Breast epithelium (tissue), 4 donors: ENCODE measurements around the gene GLDC. TPM values are rescaled to one million over a fixed set of nuclear protein-coding genes. Genes with fewer than 3 reads are reported as not detected.

Source experiments
- DNase-seq, 2 donors: peaks; one replicate each; pipeline ENCODE4 v3.0.0-alpha.2; 2019; ENCODE audit warnings: low spot score in 2 of 2
- H3K27ac ChIP-seq, 2 donors: fragments of 200-600 bp; sonication (generic) in 1 of 2; one replicate each; pipeline ENCODE4 v1.5.1; 2016 to 2019; ENCODE audit warnings: mild to moderate bottlenecking in 1 of 2
- H3K27me3 ChIP-seq, 2 donors: fragments of 200-600 bp; sonication (generic) in 1 of 2; one replicate each; pipeline versions ENCODE4 v1.5.1 to v1.6.0; 2017 to 2019; ENCODE audit warnings: control low read depth in 1 of 2, mild to moderate bottlenecking in 1 of 2
- H3K36me3 ChIP-seq: fragments of 200-600 bp; one replicate; pipeline ENCODE4 v1.5.1; 2019
- H3K4me1 ChIP-seq, 2 donors: fragments of 200-600 bp; sonication (generic); one replicate each; pipeline ENCODE4 v1.5.1; 2016 to 2019; ENCODE audit warnings: control low read depth in 1 of 2
- H3K4me3 ChIP-seq, 3 donors: fragments of 200-600 bp; sonication (generic); 1 replicate in 2 of 3; 2 replicates in 1 of 3; pipeline ENCODE4 v1.5.1; 2016 to 2019; ENCODE audit warnings: mild to moderate bottlenecking in 3 of 3, moderate library complexity in 2 of 3
- H3K9me3 ChIP-seq, 2 donors: fragments of 200-600 bp; sonication (generic) in 1 of 2; one replicate each; pipeline ENCODE4 v1.5.1; 2016 to 2019; ENCODE audit warnings: control low read depth in 1 of 2
- POLR2A ChIP-seq: fragments of 450-650 bp; IDR thresholded peaks from one replicate; pipeline ENCODE4 v1.6.1; 2016; ENCODE audit warnings: antibody characterized with exemption, mild to moderate bottlenecking, moderate library complexity
- POLR2AphosphoS5 ChIP-seq, 3 donors: sonication (generic); formaldehyde crosslinking; IDR thresholded peaks; one replicate each; pipeline ENCODE4 v1.6.1; 2017; ENCODE audit warnings: antibody characterized with exemption in 3 of 3
- intact Hi-C: fragments of 100-400 bp; cut with DNase I; formaldehyde crosslinking; loops from one replicate; pipeline ENCODE4 v1.15.1; 2023; ENCODE audit warnings: low total_unique reads
- total RNA-seq, 3 donors: library from RNA; depleted of rRNA; stranded (reverse); fragments of >200 nt; gene quantifications; one replicate each; pipeline ENCODE4 v1.1.0, GENCODE V29; 2016
- TF ChIP-seq, protein P1 (sequence below), 3 donors: fragments of 450-650 bp; IDR thresholded peaks; one replicate each; pipeline ENCODE4 v1.5.1; 2016 to 2017; ENCODE audit warnings: antibody characterized with exemption in 3 of 3, mild to moderate bottlenecking in 3 of 3, moderate library complexity in 3 of 3

The GLDC gene
- total RNA-seq, 3 donors from 2014 or later, result 0.16 to 2.6 (median 0.66) TPM

DNA sequence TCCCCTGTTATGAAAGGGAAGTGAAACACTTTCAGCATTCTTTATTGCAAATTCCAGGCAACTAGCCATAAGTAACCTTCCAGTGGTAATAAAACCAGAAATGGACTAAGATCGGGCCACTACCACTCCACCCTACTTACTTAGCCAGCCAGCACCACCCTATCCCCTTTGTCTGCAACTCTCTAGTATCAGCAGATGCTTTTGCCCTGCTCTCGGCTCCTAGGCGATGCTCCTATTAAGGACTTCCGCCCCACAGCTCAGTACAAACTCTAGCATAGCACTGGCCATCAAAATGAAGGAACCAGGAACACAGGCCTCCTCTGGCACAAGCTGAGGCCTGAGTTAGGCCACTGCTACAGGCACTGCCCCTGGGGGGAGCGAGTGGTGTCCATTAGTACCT is 81.2 kb downstream of the GLDC start:
- DNase-seq, result no peak
- Histone ChIP-seq H3K4me1 (no peaks in the 10 kb centered on the region), H3K9me3 (no peaks in the 10 kb centered on the region), H3K4me3 (no peak overlapping the region), H3K36me3 (no peaks in the 10 kb centered on the region), H3K27ac (peak overlapping the region in 1 of 2 donors; percentile 12), H3K27me3 (no peaks in the 10 kb centered on the region)
- intact Hi-C loops, result no loop called here
- TF ChIP-seq, protein P1, sequence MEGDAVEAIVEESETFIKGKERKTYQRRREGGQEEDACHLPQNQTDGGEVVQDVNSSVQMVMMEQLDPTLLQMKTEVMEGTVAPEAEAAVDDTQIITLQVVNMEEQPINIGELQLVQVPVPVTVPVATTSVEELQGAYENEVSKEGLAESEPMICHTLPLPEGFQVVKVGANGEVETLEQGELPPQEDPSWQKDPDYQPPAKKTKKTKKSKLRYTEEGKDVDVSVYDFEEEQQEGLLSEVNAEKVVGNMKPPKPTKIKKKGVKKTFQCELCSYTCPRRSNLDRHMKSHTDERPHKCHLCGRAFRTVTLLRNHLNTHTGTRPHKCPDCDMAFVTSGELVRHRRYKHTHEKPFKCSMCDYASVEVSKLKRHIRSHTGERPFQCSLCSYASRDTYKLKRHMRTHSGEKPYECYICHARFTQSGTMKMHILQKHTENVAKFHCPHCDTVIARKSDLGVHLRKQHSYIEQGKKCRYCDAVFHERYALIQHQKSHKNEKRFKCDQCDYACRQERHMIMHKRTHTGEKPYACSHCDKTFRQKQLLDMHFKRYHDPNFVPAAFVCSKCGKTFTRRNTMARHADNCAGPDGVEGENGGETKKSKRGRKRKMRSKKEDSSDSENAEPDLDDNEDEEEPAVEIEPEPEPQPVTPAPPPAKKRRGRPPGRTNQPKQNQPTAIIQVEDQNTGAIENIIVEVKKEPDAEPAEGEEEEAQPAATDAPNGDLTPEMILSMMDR (IDR thresholded peaks at IDR 0.05), result no peak
- TF ChIP-seq POLR2AphosphoS5 (IDR thresholded peaks at IDR 0.05), result no peak
- TF ChIP-seq POLR2A, result no peak

DNA sequence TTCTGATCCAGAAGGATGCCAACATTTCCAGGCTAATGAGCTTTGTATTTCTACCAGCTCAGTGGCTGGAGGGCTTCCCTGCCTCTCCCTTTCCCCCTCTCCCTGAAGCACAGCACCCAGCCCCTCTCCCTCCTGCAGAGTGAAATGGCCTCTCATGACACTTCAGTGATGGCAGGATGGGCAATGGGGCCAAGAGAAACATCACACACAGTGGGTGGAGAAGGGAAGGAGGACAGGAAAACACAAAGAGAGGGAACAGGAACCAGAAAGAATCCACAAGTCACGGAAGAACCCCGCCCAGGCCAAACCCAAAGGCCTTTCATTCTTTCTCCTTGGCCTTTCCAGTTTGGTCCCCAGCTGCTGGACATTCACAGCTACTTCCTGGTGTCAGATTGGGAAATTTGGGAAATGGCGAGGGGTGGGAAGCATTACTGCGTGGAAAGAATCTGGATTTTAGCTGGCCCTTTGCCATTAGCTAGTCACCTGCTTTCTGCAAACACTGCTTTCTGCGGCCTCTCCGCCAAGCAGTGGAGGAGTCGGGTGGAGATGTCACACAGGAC is 82.6 kb downstream of the GLDC start:
- H3K4me3 ChIP-seq, result no peak overlapping the region
- H3K4me1 ChIP-seq, result no peaks in the 10 kb centered on the region
- TF ChIP-seq POLR2AphosphoS5 (IDR thresholded peaks at IDR 0.05), result peak in 1 of 3 donors; percentile 17
- TF ChIP-seq, protein P1 (IDR thresholded peaks at IDR 0.05), result no peak
- no peak for TF ChIP-seq POLR2A
- H3K27me3 ChIP-seq, result no peaks in the 10 kb centered on the region
- H3K9me3 ChIP-seq, result no peaks in the 10 kb centered on the region
- H3K36me3 ChIP-seq, result no peaks in the 10 kb centered on the region
- no peak overlapping the region for H3K27ac ChIP-seq
- no peak for DNase-seq
- intact Hi-C loops, result no loop called here

DNA sequence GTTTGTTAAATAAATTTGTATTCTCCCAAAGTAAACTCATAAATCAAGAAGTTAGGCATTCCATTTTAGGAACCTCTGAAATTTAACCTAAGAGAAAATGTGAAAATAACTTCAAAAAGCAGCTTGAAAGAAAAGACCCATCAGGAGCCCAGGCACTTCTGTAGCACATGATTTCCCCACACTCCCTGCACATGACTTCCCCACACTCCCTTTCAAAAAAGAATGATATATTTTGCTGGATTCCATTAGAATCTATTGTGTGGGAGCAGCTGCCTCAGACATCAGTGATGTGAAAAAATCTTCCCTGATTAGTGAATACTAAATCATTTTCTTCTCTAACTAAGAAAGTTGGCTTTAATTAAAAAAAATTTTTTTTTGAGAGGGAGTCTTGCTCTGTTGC is 83.3 kb downstream of the GLDC start:
- no peaks in the 10 kb centered on the region for H3K36me3 ChIP-seq
- no peak overlapping the region for H3K4me3 ChIP-seq
- no peaks in the 10 kb centered on the region for H3K9me3 ChIP-seq
- H3K27me3 ChIP-seq, result no peaks in the 10 kb centered on the region
- H3K27ac ChIP-seq, result no peak overlapping the region
- no peak for DNase-seq
- no peaks in the 10 kb centered on the region for H3K4me1 ChIP-seq
- intact Hi-C loops, result no loop called here
- no peak for TF ChIP-seq POLR2AphosphoS5 (IDR thresholded peaks at IDR 0.05)
- TF ChIP-seq, protein P1 (IDR thresholded peaks at IDR 0.05), result no peak
- no peak for TF ChIP-seq POLR2A

DNA sequence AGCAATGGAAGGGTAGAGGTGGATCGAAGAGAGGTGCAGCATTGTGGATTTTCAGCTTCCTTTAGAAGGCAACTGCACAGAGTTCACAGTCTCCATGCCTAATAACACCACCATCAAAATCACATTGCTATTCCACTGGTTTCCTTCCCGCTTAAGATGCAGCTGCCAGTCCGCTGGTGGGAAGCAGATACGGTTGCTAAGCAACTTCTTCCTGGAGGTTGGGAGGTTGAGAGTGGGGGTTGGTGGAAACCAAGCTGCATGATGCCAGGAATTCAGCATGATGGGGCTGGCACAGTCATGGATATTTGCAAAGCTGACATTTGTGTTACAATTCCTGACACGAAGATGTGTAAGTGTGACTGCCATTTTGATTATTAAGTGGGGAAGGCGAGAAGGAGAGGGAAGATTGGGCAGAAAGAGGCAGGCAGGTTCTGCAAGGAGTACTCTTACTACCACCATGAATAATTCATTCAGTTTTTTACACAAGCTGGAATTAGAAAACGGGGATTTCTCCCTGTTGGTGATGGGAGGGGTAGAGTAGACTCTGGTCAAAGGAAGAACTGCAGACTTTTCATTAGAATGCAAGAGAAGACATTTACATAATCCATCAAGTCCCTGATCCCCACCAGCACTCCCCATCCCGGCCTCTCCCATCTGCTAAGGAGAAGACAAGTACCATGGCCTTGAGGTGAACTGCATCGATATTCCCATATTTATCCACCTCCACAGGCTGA is 87.5 kb downstream of the GLDC start:
- Histone ChIP-seq H3K4me3 (no peak overlapping the region), H3K27me3 (no peaks in the 10 kb centered on the region), H3K27ac (no peak overlapping the region), H3K36me3 (no peaks in the 10 kb centered on the region), H3K4me1 (no peaks in the 10 kb centered on the region), H3K9me3 (no peaks in the 10 kb centered on the region)
- DNase-seq, result no peak
- TF ChIP-seq POLR2AphosphoS5 (IDR thresholded peaks at IDR 0.05) (no peak), POLR2A (no peak)
- TF ChIP-seq, protein P1 (IDR thresholded peaks at IDR 0.05), result no peak
- intact Hi-C loops, result no loop called here

DNA sequence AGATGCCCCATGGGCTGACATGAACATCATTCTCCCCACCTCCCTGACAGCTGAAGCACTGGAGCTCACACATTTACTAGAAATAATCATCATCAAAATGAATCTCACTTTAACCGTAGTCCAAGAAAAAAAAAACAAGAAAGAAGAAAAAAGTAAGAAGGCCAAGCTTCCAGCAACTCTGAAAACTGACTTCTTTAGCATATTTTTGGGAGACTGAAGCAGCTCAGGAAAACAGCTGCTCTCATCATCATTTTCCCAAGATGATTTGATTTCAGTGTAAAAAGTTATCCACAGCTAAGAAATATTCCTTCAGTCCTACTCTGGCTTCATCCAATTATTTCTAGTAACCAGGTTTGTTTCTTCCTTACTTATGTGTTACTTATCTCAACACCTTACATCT is 91.7 kb downstream of the GLDC start:
- Histone ChIP-seq H3K9me3 (no peaks in the 10 kb centered on the region), H3K4me3 (no peak overlapping the region), H3K4me1 (no peaks in the 10 kb centered on the region), H3K27ac (no peak overlapping the region), H3K36me3 (no peaks in the 10 kb centered on the region), H3K27me3 (no peaks in the 10 kb centered on the region)
- DNase-seq, result no peak
- TF ChIP-seq POLR2AphosphoS5 (IDR thresholded peaks at IDR 0.05) (no peak), POLR2A (no peak)
- TF ChIP-seq, protein P1 (IDR thresholded peaks at IDR 0.05), result no peak
- intact Hi-C loops, result no loop called here
